ENCODE results near the gene TMEM266. TPM values are rescaled to one million over a fixed set of nuclear protein-coding genes. Genes with fewer than 3 reads are reported as not detected.

TMEM266 gene
- total RNA-seq, 4 donors from 2014 or later, result 0.19 to 0.72 (median 0.38) TPM; not detected in 1

GRCh38 chr15:76161153-76162035 is 101.6 kb downstream of the TMEM266 start:
- no peak for DNase-seq (ENCODE audit: low spot score)
- no peak for ATAC-seq (ENCODE audit: low FRiP score)
- TF ChIP-seq CTCF (IDR thresholded peaks at IDR 0.05), result no peak

GRCh38 chr15:76162036-76162398 is 102.2 kb downstream of the TMEM266 start:
- DNase-seq (ENCODE audit: low spot score), result no peak
- no peak for TF ChIP-seq CTCF (IDR thresholded peaks at IDR 0.05)
- no peak for ATAC-seq (ENCODE audit: low FRiP score)

GRCh38 chr15:76162784-76163456 is 103.1 kb downstream of the TMEM266 start:
- ATAC-seq (ENCODE audit: low FRiP score) (no peak), DNase-seq (ENCODE audit: low spot score) (no peak)
- TF ChIP-seq CTCF (IDR thresholded peaks at IDR 0.05), result no peak

GRCh38 chr15:76163457-76164295 is 103.9 kb downstream of the TMEM266 start:
- DNase-seq (ENCODE audit: low spot score) (no peak), ATAC-seq (ENCODE audit: low FRiP score) (no peak)
- TF ChIP-seq CTCF (IDR thresholded peaks at IDR 0.05), result no peak

GRCh38 chr15:76164602-76165001 is 104.8 kb downstream of the TMEM266 start:
- DNase-seq (ENCODE audit: low spot score) (no peak), ATAC-seq (ENCODE audit: low FRiP score) (no peak)
- TF ChIP-seq CTCF (IDR thresholded peaks at IDR 0.05), result no peak

- DNase-seq (ENCODE audit: low spot score) (no peak), ATAC-seq (ENCODE audit: low FRiP score) (no peak)
- no peak for TF ChIP-seq CTCF (IDR thresholded peaks at IDR 0.05)
These were observed 106.2 kb downstream of the TMEM266 start for GRCh38 chr15:76165951-76166350.

Data from omental fat pad (tissue), 4 donors.